DMS53 treated with DMSO at 0.1 percent for 48 hours (cell line): ENCODE data around the gene IKZF1.

ENCODE experiments used
- DNase-seq: peaks from one replicate; lab custom pipeline; 2025; ENCODE audit not compliant: unreplicated experiment; lab: John Stamatoyannopoulos, UW

Gene IKZF1

GRCh38 chr7:50369143-50370026 is 64.9 kb downstream of the IKZF1 start:
- peak; percentile 53 for DNase-seq

GRCh38 chr7:50370884-50371283 is 66.4 kb downstream of the IKZF1 start:
- no peak for DNase-seq

GRCh38 chr7:50371551-50372021 is 67.1 kb downstream of the IKZF1 start:
- no peak for DNase-seq

- DNase-seq: no peak
These were observed 68.4 kb downstream of the IKZF1 start for GRCh38 chr7:50372923-50373322.

GRCh38 chr7:50376056-50376820 is 71.7 kb downstream of the IKZF1 start:
- DNase-seq: no peak

GRCh38 chr7:50377356-50377755 is 72.8 kb downstream of the IKZF1 start:
- DNase-seq: no peak

- peak; percentile 16 for DNase-seq
These were observed 74.6 kb downstream of the IKZF1 start for GRCh38 chr7:50379082-50379481.

- DNase-seq: no peak
These were observed 75.0 kb downstream of the IKZF1 start for GRCh38 chr7:50379539-50379938.

GRCh38 chr7:50382455-50382854 is 77.9 kb downstream of the IKZF1 start:
- DNase-seq: no peak

GRCh38 chr7:50387351-50387750 is 82.8 kb downstream of the IKZF1 start:
- no peak for DNase-seq

GRCh38 chr7:50389961-50390360 is 85.4 kb downstream of the IKZF1 start:
- DNase-seq: no peak

- DNase-seq: no peak
These were observed 86.9 kb downstream of the IKZF1 start for GRCh38 chr7:50391386-50391785.

GRCh38 chr7:50393076-50393475 is 88.6 kb downstream of the IKZF1 start:
- no peak for DNase-seq

GRCh38 chr7:50393547-50394252 is 89.2 kb downstream of the IKZF1 start:
- no peak for DNase-seq

- DNase-seq: no peak
These were observed 89.8 kb downstream of the IKZF1 start for GRCh38 chr7:50394315-50394714.

GRCh38 chr7:50396856-50397255 is 92.3 kb downstream of the IKZF1 start:
- no peak for DNase-seq

- DNase-seq: no peak
These were observed 92.9 kb downstream of the IKZF1 start for GRCh38 chr7:50397320-50397970.

GRCh38 chr7:50397971-50398324 is 93.4 kb downstream of the IKZF1 start:
- no peak for DNase-seq

GRCh38 chr7:50399206-50399605 is 94.7 kb downstream of the IKZF1 start:
- DNase-seq: no peak

- DNase-seq: no peak
These were observed 95.1 kb downstream of the IKZF1 start for GRCh38 chr7:50399635-50400034.

GRCh38 chr7:50400114-50400513 is 95.6 kb downstream of the IKZF1 start:
- DNase-seq: peak; percentile 32
